T-helper 2 cell (primary cell): ENCODE data around the gene SLC12A5.

Experiments
- DNase-seq, 5 experiments: peaks; one replicate each; pipeline versions ENCODE4 v3.0.0 to v3.0.0-alpha.2; 2012 to 2022

Gene SLC12A5

DNA sequence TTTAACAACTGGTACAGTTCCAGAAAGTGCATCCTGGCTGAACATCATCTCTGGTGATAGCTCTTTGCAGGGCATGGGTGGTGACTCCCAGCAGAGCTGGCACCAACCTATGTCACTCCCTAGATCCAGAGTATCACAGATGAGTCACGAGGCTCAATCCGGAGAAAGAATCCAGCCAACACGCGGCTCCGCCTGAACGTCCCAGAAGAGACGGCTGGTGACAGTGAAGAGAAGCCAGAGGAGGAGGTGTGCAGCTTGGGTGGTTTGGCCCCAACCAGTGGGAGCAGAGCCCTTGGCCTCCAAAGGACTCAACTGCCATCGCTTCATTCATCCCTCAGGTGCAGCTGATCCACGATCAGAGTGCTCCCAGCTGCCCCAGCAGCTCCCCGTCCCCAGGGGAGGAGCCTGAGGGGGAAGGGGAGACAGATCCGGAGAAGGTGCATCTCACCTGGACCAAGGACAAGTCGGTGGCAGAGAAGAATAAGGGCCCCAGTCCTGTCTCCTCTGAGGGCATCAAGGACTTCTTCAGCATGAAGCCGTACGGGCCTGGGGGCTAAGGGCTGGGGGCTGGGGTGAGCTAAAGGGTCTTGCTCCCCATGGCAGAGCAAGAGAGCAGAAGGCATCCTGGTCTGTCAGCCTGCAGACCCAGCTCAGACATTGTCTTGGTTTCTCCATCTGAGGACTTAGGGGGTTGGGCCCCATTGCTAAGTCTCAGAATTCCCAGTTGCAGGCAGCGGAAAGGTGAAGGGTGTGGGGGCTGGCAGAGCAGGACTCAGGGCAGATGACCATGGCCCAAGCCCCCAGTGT is 27.2 kb downstream of the SLC12A5 start:
- no peak for DNase-seq

DNA sequence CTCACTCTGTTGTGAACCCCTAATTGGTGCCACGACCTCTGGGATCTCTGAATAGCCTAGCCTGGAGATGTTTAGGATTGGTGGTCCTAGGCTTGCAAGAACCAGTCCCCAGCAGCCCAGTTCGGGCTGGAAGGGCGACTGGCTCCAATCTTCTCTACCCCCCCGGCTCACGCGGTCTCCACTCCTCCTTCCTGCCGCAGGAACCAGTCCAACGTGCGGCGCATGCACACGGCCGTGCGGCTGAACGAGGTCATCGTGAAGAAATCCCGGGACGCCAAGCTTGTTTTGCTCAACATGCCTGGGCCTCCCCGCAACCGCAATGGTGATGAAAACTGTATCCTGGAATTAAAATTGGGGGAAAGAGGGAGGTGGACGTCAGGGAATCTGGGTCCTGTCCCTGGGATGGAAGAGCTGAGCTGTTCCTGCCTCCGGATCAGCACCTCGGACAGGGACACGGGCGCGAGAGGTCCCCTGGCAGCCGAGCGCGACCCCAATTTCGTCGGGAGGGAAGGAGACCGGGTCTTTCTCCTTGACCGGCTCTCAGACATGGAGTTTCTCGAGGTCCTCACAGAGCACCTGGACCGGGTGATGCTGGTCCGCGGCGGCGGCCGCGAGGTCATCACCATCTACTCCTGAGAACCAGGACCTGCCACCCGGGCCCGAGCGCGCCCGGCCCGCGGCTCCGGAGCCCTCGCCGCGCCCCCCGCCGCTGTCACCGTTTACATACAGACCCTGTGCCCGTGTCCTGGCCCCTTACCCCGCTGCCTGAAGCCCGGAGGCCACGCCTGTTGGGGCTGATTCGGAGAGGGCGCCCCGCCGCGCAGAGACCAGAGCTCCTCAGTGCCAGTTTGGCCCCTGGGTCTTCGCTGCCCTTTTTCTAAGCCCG is 28.2 kb downstream of the SLC12A5 start:
- DNase-seq: no peak

DNA sequence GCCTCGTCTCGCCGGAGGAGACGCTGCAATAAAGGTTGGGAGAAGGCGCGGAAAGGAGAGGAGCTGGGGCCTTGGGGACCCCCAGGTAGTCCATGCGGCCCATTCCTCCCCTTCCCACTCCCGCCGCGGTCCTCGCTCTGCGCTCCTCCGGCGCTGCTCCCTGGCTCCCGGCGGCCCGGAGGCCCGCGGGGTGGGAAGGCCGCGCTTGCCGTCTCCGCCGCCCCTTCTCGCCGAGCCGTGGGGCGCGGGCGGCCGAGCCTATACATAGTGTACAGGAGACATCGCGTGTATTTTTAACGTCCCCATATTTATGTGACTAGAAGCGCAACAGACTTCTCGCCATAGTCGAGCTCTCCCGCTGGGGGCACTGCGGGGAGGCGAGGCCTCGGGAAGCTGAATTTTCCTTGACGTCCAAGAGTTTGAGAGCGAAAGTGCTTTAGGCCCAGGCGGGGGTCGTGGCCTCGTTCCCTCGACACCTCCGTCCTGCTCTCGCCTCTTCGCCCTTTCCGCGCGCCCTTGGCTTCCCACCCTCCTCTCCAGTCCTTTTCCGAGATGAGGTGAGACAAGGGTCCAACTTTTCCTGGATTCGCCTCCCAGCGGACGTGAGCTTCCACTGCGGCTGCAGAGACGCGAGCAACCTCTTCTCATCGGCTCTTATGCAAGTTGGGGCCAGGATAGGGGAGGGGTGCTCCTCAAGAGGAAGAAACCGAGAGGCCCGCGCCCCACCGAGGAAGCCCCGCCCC is 29.0 kb downstream of the SLC12A5 start:
- peak in 1 of 5 experiments; percentile 23 for DNase-seq

DNA sequence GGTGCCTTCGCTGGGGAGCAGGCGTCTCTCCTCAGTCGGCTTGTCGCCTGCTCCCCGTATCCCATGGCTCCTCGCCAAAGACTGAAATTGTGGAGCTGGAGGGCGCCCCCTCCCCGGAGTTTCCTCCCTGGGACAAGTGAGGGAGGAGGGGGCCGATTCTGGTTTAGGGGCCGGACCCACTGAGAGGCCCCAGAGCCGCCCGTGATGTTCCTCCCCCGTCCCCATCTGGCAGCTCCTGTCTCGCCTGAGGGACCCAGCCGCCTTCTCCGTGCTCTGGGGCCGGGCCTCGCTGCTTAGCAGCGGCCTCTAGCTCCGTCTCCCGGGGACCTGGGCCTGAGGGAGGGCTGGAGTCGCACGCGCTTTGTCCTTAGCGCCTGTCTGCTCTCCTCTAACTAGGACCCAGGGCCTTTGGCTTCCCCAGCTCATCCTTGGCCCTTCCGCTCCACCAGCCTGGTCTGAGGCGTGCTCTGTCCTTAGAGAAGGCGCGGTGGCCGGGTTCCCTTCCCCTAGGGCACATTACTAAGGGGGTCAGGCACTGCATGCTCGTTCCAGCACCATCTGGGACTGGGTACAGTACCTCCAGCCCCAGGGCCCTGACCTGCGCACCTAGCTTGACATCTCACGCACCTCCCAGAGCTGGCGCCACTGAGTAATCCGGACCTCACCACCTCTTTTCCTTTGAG is 29.7 kb downstream of the SLC12A5 start:
- DNase-seq: no peak

DNA sequence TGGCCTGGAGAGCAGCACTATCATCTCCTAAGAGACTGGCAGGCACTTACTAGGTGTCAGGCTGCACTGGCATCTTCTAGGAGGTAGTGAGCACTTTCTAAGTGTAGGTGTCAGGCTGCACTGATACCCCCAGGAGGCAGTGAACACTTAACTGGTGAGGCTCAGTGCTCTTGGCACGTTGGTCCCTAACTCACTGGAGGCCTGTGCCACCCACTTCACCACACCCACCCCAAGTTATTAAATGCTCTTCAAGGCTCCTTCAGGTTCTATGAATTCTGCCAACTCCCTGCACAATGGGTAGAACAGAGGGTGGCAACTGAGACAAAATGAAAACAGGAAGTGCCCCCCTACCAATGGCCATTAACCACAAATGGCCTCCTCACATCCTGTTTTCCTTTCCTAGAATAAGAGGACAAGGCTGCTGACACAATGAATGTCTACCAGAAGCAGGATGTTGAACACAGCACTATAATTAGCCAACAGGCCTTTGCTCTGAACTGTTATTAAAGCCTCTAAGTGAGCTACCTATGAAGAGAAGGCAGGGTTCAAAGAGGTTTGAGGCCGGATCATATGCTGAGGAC is 31.4 kb downstream of the SLC12A5 start:
- peak in 1 of 5 experiments; percentile 54 for DNase-seq

DNA sequence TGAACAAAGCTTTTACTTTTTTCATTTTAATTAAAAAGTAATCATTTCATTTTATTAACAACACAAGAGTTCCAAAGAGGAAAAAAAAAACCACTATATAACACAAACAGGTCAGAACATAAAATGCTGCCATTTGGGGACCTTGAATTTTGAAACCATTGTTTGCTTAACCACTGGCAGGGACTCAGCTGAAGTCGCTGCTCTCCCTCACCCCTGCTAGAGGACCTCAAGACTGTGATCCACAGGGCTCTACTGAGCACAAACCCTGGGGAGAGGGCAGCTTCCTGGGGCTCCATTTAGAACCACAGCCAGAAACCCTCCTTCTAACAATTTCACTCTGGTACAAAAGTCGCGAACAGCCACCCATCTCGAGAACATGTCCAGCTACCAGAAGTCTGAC is 32.0 kb downstream of the SLC12A5 start:
- DNase-seq: no peak

DNA sequence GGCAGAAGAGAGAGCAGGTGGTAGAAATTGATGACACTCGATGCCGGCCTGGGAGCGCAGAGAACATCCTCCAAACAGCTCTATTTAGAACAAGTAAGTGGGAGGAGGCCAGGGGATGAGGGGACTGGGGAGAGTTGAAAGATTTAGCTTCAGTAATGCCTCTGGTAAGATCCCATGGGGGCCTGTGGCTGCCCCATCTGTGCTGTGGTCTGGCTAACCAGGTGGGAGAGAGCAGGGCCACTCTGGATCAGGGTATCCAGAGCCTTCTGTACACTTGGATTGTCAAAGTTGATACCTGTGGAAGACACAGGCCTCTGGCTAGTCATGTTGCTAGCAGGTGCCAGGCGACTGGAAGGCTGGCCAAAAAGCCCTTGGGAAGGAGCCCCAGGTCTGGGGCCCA is 33.1 kb downstream of the SLC12A5 start:
- no peak for DNase-seq

DNA sequence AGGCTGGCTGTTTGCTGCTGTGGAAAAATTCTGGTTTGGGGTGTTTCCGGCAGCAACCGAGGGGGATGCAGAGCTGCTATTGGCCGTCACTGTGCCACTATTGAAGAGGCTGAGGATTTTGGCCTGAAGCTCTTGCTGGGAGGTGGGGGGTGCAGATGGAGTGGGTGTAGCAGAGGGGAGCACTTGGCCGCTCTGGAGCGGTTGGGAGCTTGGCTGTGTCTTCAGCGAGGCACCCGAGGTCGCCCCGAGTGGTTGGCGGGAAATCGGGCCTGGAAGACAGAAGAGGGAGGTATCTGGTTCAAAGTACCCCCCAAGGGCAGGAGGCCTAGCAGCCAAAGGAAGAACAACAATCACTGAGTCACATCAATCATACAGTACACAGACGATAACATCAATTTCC is 33.6 kb downstream of the SLC12A5 start:
- DNase-seq: no peak

DNA sequence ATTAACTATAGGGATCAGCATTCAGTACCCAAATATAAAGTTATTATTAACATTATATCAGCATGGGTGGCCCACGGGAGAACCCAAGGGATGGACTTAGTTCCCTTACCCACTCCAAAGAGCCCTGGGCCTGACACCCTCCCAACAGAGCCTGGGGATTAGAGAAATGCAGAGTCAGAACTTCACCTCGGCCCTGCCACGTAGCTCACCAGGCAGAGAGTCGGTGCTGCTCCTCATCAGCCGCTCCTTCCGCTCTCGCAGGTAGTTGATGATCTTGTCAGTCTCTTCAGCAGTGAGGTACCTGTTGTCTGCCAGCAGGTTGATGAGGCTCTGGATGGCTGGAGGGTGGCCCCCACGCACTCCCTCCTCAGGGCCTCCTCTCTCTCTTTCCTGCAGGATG is 34.1 kb downstream of the SLC12A5 start:
- DNase-seq: no peak

DNA sequence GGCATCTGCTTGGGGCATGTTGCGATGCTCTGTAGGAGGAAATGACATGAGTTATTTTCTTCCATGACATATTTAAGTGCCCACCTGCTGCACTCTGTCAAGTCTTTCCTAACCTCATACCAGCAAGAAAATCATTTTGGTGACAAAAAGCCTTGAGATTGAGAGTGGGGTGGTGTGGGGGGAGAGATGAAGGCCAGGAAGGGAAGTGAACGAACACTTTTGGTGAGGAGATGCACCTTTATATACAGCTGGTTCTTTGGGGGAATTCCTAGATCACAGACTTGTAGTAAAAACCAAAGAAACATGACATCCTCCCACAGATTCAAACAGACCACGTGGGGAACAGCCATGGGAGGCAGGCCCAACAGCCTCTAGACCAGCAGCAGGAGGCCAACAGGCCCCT is 34.6 kb downstream of the SLC12A5 start:
- peak in 1 of 5 experiments; percentile 38 for DNase-seq

DNA sequence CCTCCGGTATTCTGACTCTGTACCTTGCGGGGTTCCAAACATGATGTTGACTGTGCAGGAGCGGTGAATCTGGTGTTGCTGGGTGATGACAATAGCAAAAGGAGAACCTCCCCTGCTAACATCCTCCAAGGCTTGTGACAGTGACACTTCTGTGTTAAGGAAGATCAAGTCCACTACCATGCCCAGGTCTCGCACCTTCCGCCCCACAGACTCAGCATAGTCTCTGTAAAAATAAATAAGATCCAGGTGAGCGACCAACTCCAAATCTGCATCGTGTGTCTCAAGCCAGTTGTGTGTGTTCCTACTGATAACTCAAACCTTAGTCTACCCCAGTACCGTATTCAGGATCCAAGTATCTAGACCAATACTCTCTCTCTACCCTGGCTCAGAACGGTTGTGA is 36.0 kb downstream of the SLC12A5 start:
- no peak for DNase-seq

DNA sequence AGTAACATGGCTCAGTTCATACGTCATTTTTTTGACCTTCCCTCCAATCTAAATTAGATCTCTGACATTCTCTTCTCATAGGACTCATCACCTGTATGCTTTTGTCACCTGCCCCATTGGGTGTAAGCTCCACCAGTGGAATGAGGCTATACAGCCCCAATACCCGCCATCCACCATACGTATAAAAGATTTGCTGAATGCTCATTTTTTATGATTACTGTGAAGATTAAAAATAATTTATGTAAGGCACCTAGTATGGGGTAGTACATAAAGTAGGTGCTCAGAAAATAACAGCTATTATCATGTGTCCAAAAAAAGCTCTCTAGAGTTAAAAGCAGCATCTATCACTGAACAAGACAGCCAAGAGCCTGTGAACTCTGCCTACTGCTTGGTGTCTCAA is 36.7 kb downstream of the SLC12A5 start:
- no peak for DNase-seq

DNA sequence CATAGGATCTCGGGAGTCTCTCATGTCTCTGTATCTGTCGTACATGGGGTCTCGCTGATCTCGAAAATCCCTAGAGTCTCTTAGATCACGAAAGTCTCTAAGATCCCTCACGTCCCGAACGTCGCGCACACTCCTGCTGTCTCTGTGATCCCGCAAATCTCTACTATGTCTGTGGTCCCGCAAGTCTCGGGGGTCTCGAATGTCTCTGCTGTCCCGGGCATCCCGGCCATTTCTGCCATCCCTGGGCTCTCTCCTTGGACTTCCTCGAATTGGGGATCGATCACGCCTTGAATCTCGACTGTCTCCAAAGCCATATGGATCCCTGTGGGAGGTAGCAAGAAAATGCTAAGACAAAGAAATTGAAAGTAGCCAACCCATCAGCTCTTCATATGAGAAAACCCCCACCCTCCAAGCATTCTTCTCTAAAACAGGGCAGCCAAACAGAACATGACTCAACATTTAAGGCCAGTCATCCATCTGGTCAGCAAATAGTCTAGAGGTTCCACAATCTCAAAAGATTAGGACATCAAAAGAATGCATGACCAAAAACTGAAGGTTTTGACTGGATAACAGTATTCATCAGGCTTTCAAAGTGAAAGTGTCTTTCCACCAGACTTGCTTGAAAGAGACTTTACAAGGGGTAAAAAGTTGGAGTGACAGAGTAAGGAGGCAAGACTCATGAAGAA is 41.3 kb downstream of the SLC12A5 start:
- no peak for DNase-seq

DNA sequence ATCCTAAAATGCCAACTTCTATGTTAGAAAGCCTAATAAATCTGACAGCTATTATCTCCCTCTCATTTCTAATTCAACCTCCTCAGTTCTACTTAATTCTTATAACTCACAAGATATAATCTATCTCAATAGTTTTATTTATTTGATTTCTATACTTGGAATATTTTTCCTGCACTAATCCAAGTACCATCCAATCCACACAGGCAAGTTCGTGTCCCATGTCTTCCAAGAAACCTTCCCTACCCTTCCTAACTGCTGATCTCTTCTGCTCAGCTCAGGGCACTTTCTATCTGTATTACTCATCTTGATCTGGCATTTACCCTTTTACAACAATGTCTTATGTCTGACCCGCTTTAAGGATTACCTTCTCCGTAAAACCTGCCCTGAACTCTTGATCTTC is 42.6 kb downstream of the SLC12A5 start:
- DNase-seq: no peak

DNA sequence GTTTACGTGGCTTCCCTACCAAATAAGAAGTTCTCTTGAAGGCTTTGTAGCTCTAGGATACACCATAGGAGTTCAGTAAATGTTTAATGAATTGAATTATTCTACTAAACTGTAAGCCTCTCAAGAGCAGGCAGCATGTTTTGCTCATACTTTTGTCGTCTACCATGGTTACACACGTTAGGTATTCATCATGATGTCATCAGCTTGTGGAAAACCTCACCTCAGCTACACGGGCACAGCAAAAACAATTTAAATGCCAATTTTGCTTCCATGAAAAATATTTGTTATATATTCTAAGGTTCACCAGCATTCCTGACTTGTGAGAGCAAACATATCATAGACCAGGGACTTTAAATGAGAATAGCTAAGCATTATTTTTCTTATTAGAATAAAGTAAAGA is 44.0 kb downstream of the SLC12A5 start:
- no peak for DNase-seq

DNA sequence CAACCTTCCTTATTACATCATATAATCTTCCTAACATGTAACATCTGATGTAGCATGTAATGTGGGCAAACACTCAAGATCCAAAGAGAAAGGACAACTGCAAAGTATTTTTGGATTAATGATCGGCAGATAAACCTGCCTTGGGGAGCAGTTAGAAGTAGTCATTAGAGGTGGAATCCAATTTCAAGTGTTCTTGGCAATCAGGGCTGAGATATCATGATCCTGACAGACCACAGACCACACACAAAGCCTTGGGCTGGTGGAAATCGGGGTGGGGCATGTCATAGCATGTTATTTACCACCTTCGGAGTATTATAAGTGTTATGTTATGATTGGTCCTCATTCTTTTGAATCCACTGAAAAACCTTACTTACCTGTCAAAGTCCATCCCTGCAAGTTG is 44.4 kb downstream of the SLC12A5 start:
- no peak for DNase-seq

DNA sequence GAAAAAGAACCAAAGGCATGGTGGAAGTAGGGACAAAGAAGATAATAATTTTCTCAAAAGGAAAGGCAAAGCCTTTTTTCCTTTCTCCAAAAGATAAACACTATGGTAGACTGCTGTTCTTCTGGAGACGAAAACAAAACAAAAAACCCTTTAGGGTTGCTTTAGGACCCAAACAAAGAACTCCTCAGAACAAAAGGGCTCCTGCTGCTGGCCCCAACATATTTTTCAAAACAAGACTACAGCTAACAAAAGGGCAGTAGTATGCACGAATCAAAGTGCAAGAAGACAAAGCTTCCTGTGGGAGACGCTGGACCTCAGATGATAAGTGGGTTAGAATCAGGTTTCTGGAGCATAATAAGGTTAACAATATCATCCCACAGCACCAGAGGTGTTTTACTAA is 45.0 kb downstream of the SLC12A5 start:
- no peak for DNase-seq

DNA sequence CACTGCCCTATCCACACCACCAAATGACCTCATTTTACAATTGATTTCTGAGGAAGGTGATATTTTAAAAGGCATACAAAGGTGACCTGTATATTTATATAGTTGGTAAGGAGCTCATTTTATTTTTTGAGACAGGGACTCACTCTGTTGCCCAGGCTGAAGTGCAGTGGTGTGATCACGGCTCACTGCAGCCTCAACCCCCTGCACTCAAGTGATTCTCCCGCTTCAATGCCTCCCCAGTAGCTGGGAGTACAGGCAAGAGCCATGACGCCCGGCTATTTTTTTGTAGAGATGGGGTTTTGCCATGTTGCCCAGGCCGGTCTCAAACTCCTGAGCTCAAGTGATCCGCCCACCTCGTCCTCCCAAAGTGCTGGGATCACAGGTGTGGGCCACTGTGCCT is 47.8 kb downstream of the SLC12A5 start:
- no peak for DNase-seq

DNA sequence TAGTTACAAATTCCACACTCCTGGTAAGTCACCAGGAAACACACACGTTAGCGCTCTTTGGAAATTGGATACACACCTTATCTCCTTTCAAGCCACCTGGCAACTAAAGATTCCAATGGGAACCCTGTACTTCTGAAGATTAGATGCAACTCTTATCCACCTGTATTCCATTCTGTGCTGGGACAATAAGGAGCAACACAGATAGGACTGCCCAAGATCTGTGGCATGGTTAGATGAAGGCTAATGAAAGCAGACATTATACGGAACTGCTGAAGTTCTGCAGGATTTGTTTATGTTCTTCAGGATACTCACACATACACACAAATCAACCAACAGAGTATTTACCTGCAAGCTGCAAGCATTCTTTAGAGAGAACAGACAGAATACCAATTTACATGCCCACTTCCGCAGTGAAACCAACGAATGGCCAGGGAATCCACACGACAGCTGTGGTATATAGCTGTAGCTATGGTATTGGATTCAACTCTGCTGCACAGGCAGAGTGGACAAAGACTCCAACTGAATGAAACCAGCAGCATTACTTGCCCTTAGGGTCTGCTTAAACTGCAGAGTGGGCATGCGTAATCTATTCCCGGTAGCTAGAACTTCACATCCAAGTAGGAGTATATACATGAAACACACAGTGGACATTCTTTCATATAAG is 48.8 kb downstream of the SLC12A5 start:
- DNase-seq: no peak

DNA sequence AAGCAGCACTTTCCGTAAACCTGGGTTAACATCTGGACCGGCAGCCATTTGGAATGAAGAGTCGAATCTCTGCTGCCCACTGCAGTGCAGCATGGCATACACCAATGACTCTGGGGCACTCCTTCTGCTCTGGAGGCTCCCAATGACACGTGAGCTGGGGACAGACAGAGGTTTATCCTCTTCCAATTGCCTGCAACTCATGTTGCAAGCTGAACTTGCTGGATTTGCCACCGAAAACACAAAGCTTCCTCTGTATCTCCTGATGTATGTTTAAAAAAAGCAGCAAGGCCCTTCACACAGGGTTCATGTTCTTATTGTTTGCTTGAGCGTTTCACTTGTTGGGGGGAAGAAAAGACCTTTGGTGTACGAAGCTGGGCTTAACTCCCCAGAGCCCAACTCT is 49.9 kb downstream of the SLC12A5 start:
- DNase-seq: no peak

DNA sequence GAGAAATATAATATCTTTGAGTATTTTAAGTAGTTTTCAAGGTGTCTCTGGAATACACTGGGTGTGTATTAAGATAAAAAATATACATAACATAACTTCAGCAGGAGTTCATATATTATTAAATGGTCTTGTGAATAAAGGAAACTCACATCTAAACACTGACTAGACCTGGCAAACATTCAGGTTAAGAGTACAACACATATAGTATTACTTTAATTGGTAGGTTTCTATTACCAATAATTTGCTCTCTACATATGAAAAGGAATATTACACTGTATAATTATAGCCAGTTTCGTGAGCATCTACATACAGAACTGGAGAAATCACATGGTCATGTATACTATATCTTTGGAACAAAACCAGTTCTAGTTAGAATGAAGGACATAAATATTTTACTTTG is 52.1 kb downstream of the SLC12A5 start:
- DNase-seq: no peak
